Activated naive CD8-positive, alpha-beta T cell treated with anti-CD3 and anti-CD28 coated beads for 36 hours (primary cell): ENCODE measurements around the gene ASPDH. TPM values are rescaled to one million over a fixed set of nuclear protein-coding genes. Genes with fewer than 3 reads are reported as not detected.
"Not testable (repeated sequence)": the region's sequence is repeated elsewhere in the genome, so short reads cannot be mapped to it uniquely, and the experiment has no call there.

Experiments
- DNase-seq: peaks from one replicate; pipeline ENCODE4 v3.0.0; 2021
- H3K27ac Mint-ChIP-seq: one replicate; pipeline ENCODE4 v1.8.0; 2022; ENCODE audit warnings: mild to moderate bottlenecking, moderate library complexity, mixed read lengths
- H3K27me3 Mint-ChIP-seq: one replicate; pipeline ENCODE4 v1.8.0; 2022; ENCODE audit warnings: mild to moderate bottlenecking, mixed read lengths
- H3K36me3 Mint-ChIP-seq: one replicate; pipeline ENCODE4 v1.8.0; 2021; ENCODE audit warnings: mild to moderate bottlenecking, mixed read lengths
- H3K4me1 Mint-ChIP-seq: one replicate; pipeline ENCODE4 v1.8.0; 2021; ENCODE audit warnings: mixed read lengths
- H3K4me3 Mint-ChIP-seq: one replicate; pipeline ENCODE4 v1.8.0; 2022; ENCODE audit warnings: mild to moderate bottlenecking, moderate library complexity, mixed read lengths
- H3K9me3 Mint-ChIP-seq: one replicate; pipeline ENCODE4 v1.8.0; 2022; ENCODE audit warnings: mixed read lengths
- total RNA-seq, 2 experiments: library from RNA; stranded (reverse); gene quantifications; one replicate each; pipeline ENCODE4 v1.2.3, GENCODE V29; 2021

The ASPDH gene
- total RNA-seq, 2 experiments from 2014 or later = not detected

- H3K36me3 Mint-ChIP-seq = peaks cover 11% of the 10 kb centered on the region
Observed at GRCh38 chr19:50473336-50473735, 40.4 kb downstream of the ASPDH start.

GRCh38 chr19:50468818-50469217, 44.9 kb downstream of the ASPDH start:
- no peak for DNase-seq
- Mint-ChIP-seq H3K27me3 (no peaks in the 10 kb centered on the region), H3K27ac (no peak overlapping the region), H3K36me3 (no peaks in the 10 kb centered on the region), H3K4me3 (no peak overlapping the region), H3K9me3 (no peaks in the 10 kb centered on the region), H3K4me1 (no peaks in the 10 kb centered on the region)

More at GRCh38 chr19:50473336-50473735, 40.4 kb downstream of the ASPDH start:
- H3K4me1 Mint-ChIP-seq, H3K4me3 Mint-ChIP-seq, H3K9me3 Mint-ChIP-seq, H3K27me3 Mint-ChIP-seq, H3K27ac Mint-ChIP-seq, DNase-seq: not testable (repeated sequence)

- Mint-ChIP-seq H3K36me3 (no peaks in the 10 kb centered on the region), H3K9me3 (no peaks in the 10 kb centered on the region), H3K4me1 (no peaks in the 10 kb centered on the region), H3K4me3 (no peak overlapping the region), H3K27ac (no peak overlapping the region), H3K27me3 (no peaks in the 10 kb centered on the region)
- DNase-seq = no peak
Observed at GRCh38 chr19:50467566-50467965, 46.1 kb downstream of the ASPDH start.

GRCh38 chr19:50466706-50467039, 47.0 kb downstream of the ASPDH start:
- no peak for DNase-seq
- Mint-ChIP-seq H3K27me3 (peaks cover 2% of the 10 kb centered on the region), H3K36me3 (no peaks in the 10 kb centered on the region), H3K27ac (no peak overlapping the region), H3K4me3 (no peak overlapping the region), H3K4me1 (no peaks in the 10 kb centered on the region), H3K9me3 (no peaks in the 10 kb centered on the region)

GRCh38 chr19:50465986-50466705, 47.6 kb downstream of the ASPDH start:
- H3K4me1 Mint-ChIP-seq = no peaks in the 10 kb centered on the region
- H3K36me3 Mint-ChIP-seq = no peaks in the 10 kb centered on the region
- no peaks in the 10 kb centered on the region for H3K9me3 Mint-ChIP-seq
- H3K27ac Mint-ChIP-seq = no peak overlapping the region
- H3K27me3 Mint-ChIP-seq = peaks cover 7% of the 10 kb centered on the region
- H3K4me3 Mint-ChIP-seq = no peak overlapping the region
- DNase-seq = no peak

GRCh38 chr19:50465000-50465399, 48.7 kb downstream of the ASPDH start:
- peaks cover 5% of the 10 kb centered on the region for H3K4me1 Mint-ChIP-seq
- no peak overlapping the region for H3K27ac Mint-ChIP-seq
- H3K27me3 Mint-ChIP-seq = peaks cover 14% of the 10 kb centered on the region
- no peak for DNase-seq
- H3K36me3 Mint-ChIP-seq = no peaks in the 10 kb centered on the region
- H3K4me3 Mint-ChIP-seq = no peak overlapping the region
- H3K9me3 Mint-ChIP-seq = no peaks in the 10 kb centered on the region

- H3K4me1 Mint-ChIP-seq = peaks cover 6% of the 10 kb centered on the region
- no peaks in the 10 kb centered on the region for H3K9me3 Mint-ChIP-seq
- no peak overlapping the region for H3K4me3 Mint-ChIP-seq
- DNase-seq = no peak
- peaks cover 21% of the 10 kb centered on the region for H3K27me3 Mint-ChIP-seq
- H3K36me3 Mint-ChIP-seq = no peaks in the 10 kb centered on the region
- H3K27ac Mint-ChIP-seq = no peak overlapping the region
Observed at GRCh38 chr19:50464348-50464747, 49.4 kb downstream of the ASPDH start.

- Mint-ChIP-seq H3K27me3 (peaks cover 29% of the 10 kb centered on the region), H3K4me1 (peaks cover 6% of the 10 kb centered on the region), H3K9me3 (no peaks in the 10 kb centered on the region), H3K27ac (no peak overlapping the region), H3K4me3 (no peak overlapping the region), H3K36me3 (no peaks in the 10 kb centered on the region)
- no peak for DNase-seq
Observed at GRCh38 chr19:50462970-50463369, 50.7 kb downstream of the ASPDH start.

Other genes starting within 250 kb of the ASPDH start
- under 1 TPM; 0.56 to 0.64 TPM for gene KCNC3, start 184.5 kb downstream of the ASPDH start, total RNA-seq
- 10 to 100 TPM; 16.1 to 18.1 TPM for gene NAPSA, start 148.3 kb downstream of the ASPDH start, total RNA-seq
- 10 to 100 TPM; 49.6 TPM for gene NR1H2, start 137.5 kb downstream of the ASPDH start, total RNA-seq
- 100 to 1,000 TPM; 191 to 196 TPM for gene POLD1, start 129.6 kb downstream of the ASPDH start, total RNA-seq
- gene SPIB, start 95.0 kb downstream of the ASPDH start, total RNA-seq = 1 to 10 TPM; 1.6 TPM
- gene MYBPC2, start 81.0 kb downstream of the ASPDH start, total RNA-seq = under 1 TPM; 0.12 to 0.45 TPM
- gene EMC10, start 37.4 kb downstream of the ASPDH start, total RNA-seq = 10 to 100 TPM; 49.7 to 50.1 TPM
- under 1 TPM; 0.52 to 0.90 TPM for gene GARIN5A, start 37.1 kb downstream of the ASPDH start, total RNA-seq
- 10 to 100 TPM; 26.2 to 27.0 TPM for gene JOSD2, start 2.7 kb downstream of the ASPDH start, total RNA-seq
- gene LRRC4B, start 54.5 kb upstream of the ASPDH start, total RNA-seq = not detected
- 1 to 10 TPM; 1.4 to 1.9 TPM for gene SYT3, start 126.0 kb upstream of the ASPDH start, total RNA-seq
- gene C19orf81, start 135.5 kb upstream of the ASPDH start, total RNA-seq = 1 to 10 TPM; 2.6 to 2.9 TPM
- gene SHANK1, start 205.9 kb upstream of the ASPDH start, total RNA-seq = under 1 TPM; 0.04 to 0.12 TPM
- 1 to 10 TPM; 2.2 to 3.1 TPM for gene CLEC11A, start 209.5 kb upstream of the ASPDH start, total RNA-seq